Measurements from ENCODE around the gene IRF4.

- TF ChIP-seq CTCF (IDR thresholded peaks at IDR 0.05) (no peak), POLR2A (IDR thresholded peaks at IDR 0.05) (no peak)
These were observed 44.1 kb downstream of the IRF4 start for GRCh38 chr6:435441-436307.
